KMS-11 (cell line): ENCODE results near the gene CEPT1.

Experiments
- H2AFZ ChIP-seq: fragments of 200-600 bp; sonication (generic); 2 replicates; pipeline ENCODE4 v1.6.1; 2016; ENCODE audit warnings: antibody characterized with exemption, mixed run types, low read depth
- H3K27ac ChIP-seq: fragments of 200-600 bp; sonication (generic); 2 replicates; pipeline ENCODE4 v1.6.1; 2016; ENCODE audit warnings: mild to moderate bottlenecking, mixed run types
- H3K27me3 ChIP-seq: fragments of 200-600 bp; sonication (generic); 2 replicates; pipeline ENCODE4 v1.6.1; 2017; ENCODE audit warnings: mild to moderate bottlenecking, low read depth, mixed run types, moderate library complexity; ENCODE audit not compliant: insufficient read depth
- H3K36me3 ChIP-seq: fragments of 200-600 bp; sonication (generic); 2 replicates; pipeline ENCODE4 v1.6.1; 2017; ENCODE audit warnings: mild to moderate bottlenecking, mixed run types; ENCODE audit not compliant: insufficient read depth
- H3K4me1 ChIP-seq: fragments of 200-600 bp; sonication (generic); 2 replicates; pipeline ENCODE4 v1.6.1; 2016; ENCODE audit warnings: mild to moderate bottlenecking, low read depth, mixed run types; ENCODE audit not compliant: poor library complexity, severe bottlenecking
- H3K4me2 ChIP-seq: fragments of 200-600 bp; sonication (generic); 2 replicates; pipeline ENCODE4 v1.7.0; 2016; ENCODE audit warnings: mild to moderate bottlenecking, mixed run types
- H3K4me3 ChIP-seq: fragments of 200-600 bp; sonication (generic); IDR thresholded peaks from 2 replicates; pipeline ENCODE4 v1.6.1; 2017; ENCODE audit warnings: low read depth, low read length, mixed read lengths; ENCODE audit not compliant: insufficient read depth
- H3K79me2 ChIP-seq: fragments of 200-600 bp; sonication (generic); 2 replicates; pipeline ENCODE4 v1.6.1; 2016; ENCODE audit warnings: low read depth, mixed run types; ENCODE audit not compliant: insufficient read depth
- H3K9ac ChIP-seq: fragments of 200-600 bp; sonication (generic); 2 replicates; pipeline ENCODE4 v1.6.1; 2016; ENCODE audit warnings: mild to moderate bottlenecking, mixed run types
- H4K20me1 ChIP-seq: fragments of 200-600 bp; sonication (generic); 2 replicates; pipeline ENCODE4 v1.6.1; 2016; ENCODE audit warnings: mild to moderate bottlenecking, mixed run types; ENCODE audit not compliant: insufficient read depth
- CTCF ChIP-seq: fragments of 200-600 bp; sonication (generic); conservative IDR thresholded peaks from 2 replicates; pipeline ENCODE4 v1.6.1; 2017; ENCODE audit warnings: low read depth, mild to moderate bottlenecking, antibody characterized with exemption, low read length, moderate library complexity, mixed read lengths

CEPT1 gene

GRCh38 chr1:111225717-111226400 lies 85.8 kb downstream of the CEPT1 start:
- Histone ChIP-seq H3K27me3 (no peaks in the 10 kb centered on the region), H3K9ac (no peak overlapping the region), H3K36me3 (no peaks in the 10 kb centered on the region), H4K20me1 (no peaks in the 10 kb centered on the region), H3K4me1 (peaks cover 23% of the 10 kb centered on the region), H3K79me2 (no peaks in the 10 kb centered on the region), H3K4me2 (no peak overlapping the region), H3K4me3 (no peak overlapping the region), H3K27ac (no peak overlapping the region), H2AFZ (no peak overlapping the region)
- TF ChIP-seq CTCF, result no peak

GRCh38 chr1:111227434-111227833 lies 87.4 kb downstream of the CEPT1 start, which contains the start of gene CHI3L2:
TSS of gene CHI3L2 (plus strand) at chr1:111227713. CDS start at chr1:111227730, 17 bp downstream.
- Histone ChIP-seq H3K27ac (no peak within 1 kb of the TSS), H3K4me1 (peaks cover 7% of the 10 kb centered on the region), H4K20me1 (no peaks in the 10 kb centered on the region), H3K9ac (no peak within 1 kb of the TSS), H3K36me3 (no peaks in the 10 kb centered on the region), H3K4me2 (no peak within 1 kb of the TSS), H3K4me3 (no peak within 1 kb of the TSS), H3K27me3 (no peaks in the 10 kb centered on the region), H2AFZ (no peak within 1 kb of the TSS), H3K79me2 (no peaks in the 10 kb centered on the region)
- TF ChIP-seq CTCF, result no peak

GRCh38 chr1:111227851-111228747 lies 88.1 kb downstream of the CEPT1 start:
- no peak overlapping the region for H3K4me3 ChIP-seq
- H3K9ac ChIP-seq, result no peak overlapping the region
- no peaks in the 10 kb centered on the region for H4K20me1 ChIP-seq
- no peak for TF ChIP-seq CTCF
- H3K79me2 ChIP-seq, result no peaks in the 10 kb centered on the region
- H3K4me2 ChIP-seq, result no peak overlapping the region
- no peaks in the 10 kb centered on the region for H3K36me3 ChIP-seq
- H2AFZ ChIP-seq, result no peak overlapping the region
- no peaks in the 10 kb centered on the region for H3K27me3 ChIP-seq
- H3K4me1 ChIP-seq, result peaks cover under 1% of the 10 kb centered on the region
- no peak overlapping the region for H3K27ac ChIP-seq

GRCh38 chr1:111228748-111229126 lies 88.7 kb downstream of the CEPT1 start:
- no peak for TF ChIP-seq CTCF
- no peak overlapping the region for H3K9ac ChIP-seq
- H3K79me2 ChIP-seq, result no peaks in the 10 kb centered on the region
- no peaks in the 10 kb centered on the region for H3K36me3 ChIP-seq
- H2AFZ ChIP-seq, result no peak overlapping the region
- no peaks in the 10 kb centered on the region for H4K20me1 ChIP-seq
- no peak overlapping the region for H3K4me2 ChIP-seq
- H3K27ac ChIP-seq, result no peak overlapping the region
- no peaks in the 10 kb centered on the region for H3K4me1 ChIP-seq
- H3K27me3 ChIP-seq, result no peaks in the 10 kb centered on the region
- H3K4me3 ChIP-seq, result no peak overlapping the region
